Astrocyte of the spinal cord (primary cell): ENCODE results near the gene GABRG3.

Experiments
- DNase-seq: peaks from one replicate; pipeline ENCODE4 v3.0.0; 2011; ENCODE audit warnings: low read depth, low spot score
- H3K4me3 ChIP-seq: 2 replicates; pipeline ENCODE4 v1.5.1; 2011; ENCODE audit warnings: low read depth, mild to moderate bottlenecking, low read length, moderate library complexity
- in situ Hi-C: cut with HindIII; loops from 2 replicates; pipeline ENCODE4 v1.10.0; 2017; ENCODE audit warnings: low sequenced_read_pairs
- TF ChIP-seq, protein P1 (sequence below): IDR thresholded peaks from 2 replicates; pipeline ENCODE4 v1.5.1; 2012; ENCODE audit warnings: low read depth, mild to moderate bottlenecking, low read length, inconsistent platforms

Gene GABRG3

DNA sequence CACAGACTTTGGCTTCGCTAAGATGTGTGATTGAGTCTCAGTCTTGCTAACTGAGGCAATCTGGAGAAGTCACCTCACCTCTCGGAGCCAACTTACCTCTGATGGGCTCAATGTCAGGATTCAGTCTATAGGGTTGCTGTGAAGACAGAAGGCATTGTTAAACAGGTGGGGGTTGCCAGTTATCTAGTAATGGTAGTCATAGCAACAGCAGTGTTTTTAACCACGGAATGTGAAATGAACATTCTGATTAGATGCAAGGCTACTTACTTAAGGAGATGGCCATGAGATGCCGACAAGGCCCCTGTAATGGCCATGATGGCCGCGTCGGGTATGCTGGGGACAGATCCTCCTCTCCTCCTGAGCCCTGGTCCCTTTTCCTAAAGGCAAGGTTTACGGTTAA, 243.1 kb downstream of the GABRG3 start:
- in situ Hi-C loops, result no loop called here
- TF ChIP-seq, protein P1, sequence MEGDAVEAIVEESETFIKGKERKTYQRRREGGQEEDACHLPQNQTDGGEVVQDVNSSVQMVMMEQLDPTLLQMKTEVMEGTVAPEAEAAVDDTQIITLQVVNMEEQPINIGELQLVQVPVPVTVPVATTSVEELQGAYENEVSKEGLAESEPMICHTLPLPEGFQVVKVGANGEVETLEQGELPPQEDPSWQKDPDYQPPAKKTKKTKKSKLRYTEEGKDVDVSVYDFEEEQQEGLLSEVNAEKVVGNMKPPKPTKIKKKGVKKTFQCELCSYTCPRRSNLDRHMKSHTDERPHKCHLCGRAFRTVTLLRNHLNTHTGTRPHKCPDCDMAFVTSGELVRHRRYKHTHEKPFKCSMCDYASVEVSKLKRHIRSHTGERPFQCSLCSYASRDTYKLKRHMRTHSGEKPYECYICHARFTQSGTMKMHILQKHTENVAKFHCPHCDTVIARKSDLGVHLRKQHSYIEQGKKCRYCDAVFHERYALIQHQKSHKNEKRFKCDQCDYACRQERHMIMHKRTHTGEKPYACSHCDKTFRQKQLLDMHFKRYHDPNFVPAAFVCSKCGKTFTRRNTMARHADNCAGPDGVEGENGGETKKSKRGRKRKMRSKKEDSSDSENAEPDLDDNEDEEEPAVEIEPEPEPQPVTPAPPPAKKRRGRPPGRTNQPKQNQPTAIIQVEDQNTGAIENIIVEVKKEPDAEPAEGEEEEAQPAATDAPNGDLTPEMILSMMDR, result no peak
- no peak for DNase-seq
- H3K4me3 ChIP-seq, result no peak overlapping the region

DNA sequence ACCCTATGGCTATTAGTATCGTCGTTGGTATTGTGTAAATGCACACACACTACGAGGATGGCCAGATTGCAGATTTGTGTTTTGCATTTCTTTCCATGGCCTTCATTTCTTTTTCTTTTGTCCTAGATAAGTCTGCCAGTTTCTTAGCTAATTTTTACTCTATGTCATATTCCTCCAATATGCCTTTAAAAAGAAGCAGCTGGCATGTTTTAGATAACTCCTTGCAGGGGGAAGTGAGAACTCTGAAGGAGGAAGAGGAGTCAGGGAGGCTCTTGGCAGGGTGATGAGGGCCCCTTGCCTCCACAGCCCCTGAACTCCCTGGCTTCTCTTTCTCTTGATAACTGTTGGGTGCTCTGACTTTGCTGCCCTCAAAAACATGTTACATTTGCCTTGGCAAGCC, 244.0 kb downstream of the GABRG3 start:
- H3K4me3 ChIP-seq, result no peak overlapping the region
- TF ChIP-seq, protein P1, result no peak
- DNase-seq, result no peak
- in situ Hi-C loops, result no loop called here

DNA sequence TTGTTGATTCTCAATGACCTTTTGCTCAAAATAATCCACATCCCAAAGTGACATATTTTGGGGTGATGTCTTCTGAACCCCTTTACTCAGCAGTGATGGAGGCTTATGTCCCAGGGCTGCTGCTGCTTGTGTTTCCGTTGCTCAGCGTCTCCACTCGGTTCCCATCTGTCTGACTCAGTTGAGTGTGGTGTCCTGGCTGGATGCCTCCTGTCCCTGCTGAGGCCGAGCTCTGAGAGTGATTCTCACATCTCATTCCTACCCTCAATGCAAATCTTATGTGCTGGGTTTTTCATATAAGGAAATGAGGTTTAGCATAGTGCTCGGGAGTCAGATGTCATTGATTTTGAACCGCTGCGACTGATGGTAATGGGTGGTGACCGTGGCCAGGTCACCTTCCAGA, 247.4 kb downstream of the GABRG3 start:
- DNase-seq, result no peak
- no peak overlapping the region for H3K4me3 ChIP-seq
- TF ChIP-seq, protein P1, result no peak
- in situ Hi-C loops, result no loop called here

DNA sequence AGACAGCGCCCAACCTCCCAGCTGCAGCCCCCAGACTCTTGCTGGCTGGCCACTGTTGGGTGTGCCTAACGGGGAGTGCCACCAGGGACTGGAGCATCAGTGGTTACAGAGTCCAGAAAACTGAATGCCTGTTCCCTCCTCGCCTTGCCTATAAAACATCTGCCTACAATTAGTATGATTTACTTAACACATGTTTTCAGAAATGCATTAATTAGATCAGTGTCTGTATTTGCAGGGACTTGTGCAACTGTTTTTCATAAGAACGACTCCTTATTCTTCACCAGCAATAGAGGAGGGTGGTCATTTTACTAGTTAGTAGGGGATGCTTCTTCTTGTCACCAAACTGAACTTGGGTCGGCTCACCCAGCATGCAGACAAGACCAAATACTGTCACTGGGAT, 248.7 kb downstream of the GABRG3 start:
- DNase-seq, result no peak
- TF ChIP-seq, protein P1, result no peak
- in situ Hi-C loops, result no loop called here
- H3K4me3 ChIP-seq, result no peak overlapping the region

DNA sequence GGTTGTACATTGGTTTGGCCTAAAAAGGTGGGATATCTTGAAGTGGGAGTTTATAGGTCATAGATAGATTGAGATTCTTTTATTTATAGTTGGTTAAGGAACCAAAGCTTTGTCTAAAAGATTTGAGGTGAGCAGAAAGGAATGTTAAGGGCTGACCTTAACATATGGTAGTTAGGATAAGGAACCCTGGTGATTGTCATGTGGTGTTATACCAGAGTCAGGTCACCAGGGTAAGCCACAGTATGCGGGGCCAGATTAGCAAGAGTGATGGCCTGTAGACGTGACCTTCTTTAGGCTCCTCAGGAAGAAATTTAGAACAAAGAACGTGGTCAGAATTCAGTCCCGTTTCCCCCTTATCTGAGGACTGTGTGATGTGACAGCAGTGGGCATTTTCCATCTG, 249.2 kb downstream of the GABRG3 start:
- DNase-seq, result no peak
- no peak overlapping the region for H3K4me3 ChIP-seq
- TF ChIP-seq, protein P1, result no peak
- in situ Hi-C loops, result no loop called here

DNA sequence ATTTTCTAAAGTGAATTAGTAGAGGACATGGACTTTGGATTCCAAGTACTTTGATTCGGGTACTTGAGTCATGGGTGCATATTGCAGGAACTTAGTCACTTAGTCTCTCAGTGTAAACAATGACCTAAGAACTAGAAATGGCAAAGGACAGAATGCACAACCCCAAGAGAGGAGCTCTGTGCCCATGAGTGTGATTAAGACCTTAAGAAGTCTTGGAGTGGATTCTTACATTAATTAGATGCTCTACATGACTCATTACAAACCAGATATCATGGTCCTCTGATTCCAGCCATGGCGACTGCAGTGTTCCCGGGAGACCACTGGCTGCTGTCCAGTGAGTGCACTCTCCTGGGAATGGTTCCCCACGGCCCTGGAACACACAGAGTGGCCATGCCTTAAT, 251.5 kb downstream of the GABRG3 start:
- H3K4me3 ChIP-seq, result no peak overlapping the region
- TF ChIP-seq, protein P1, result no peak
- in situ Hi-C loops, result no loop called here
- peak; percentile 61 for DNase-seq

DNA sequence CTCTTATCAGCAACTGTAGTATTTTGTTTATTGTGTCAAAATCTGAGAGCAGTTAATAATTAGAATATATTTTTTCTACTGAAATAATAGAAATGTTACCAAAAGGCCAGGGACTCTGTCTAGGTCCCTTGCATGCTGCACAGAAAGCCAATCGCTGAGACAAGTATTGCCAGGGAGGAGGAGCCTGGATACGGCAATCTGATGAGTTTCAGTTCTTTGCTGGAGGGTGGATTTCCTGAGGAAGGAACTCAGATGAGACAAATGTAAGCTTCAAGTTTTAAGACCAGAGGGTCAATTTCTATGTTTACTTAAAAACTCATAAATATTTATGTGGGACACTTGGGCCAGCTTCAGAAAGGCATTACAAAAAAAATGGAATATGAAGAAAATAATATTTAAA, 252.2 kb downstream of the GABRG3 start:
- TF ChIP-seq, protein P1, result no peak

More for the DNA sequence above, 252.2 kb downstream of the GABRG3 start:
- in situ Hi-C loops, result no loop called here
- no peak for DNase-seq
- no peak overlapping the region for H3K4me3 ChIP-seq
